H9 (cell line): Measurements from ENCODE around the gene PCDH9. TPM values are rescaled to one million over a fixed set of nuclear protein-coding genes. Genes with fewer than 3 reads are reported as not detected.

Source experiments
- DNase-seq: peaks from one replicate; pipeline ENCODE4 v3.0.0-alpha.2; 2017
- H2AFZ ChIP-seq: one replicate; pipeline ENCODE4 v1.6.1; 2013; ENCODE audit warnings: mild to moderate bottlenecking, low read length, control low read depth, moderate library complexity
- H2AK5ac ChIP-seq: 2 replicates; pipeline ENCODE4 v1.6.1; 2013; ENCODE audit warnings: low read length, control low read depth, mixed read lengths; ENCODE audit not compliant: insufficient read length
- H2BK120ac ChIP-seq: one replicate; pipeline ENCODE4 v1.6.1; 2013; ENCODE audit warnings: low read depth, mild to moderate bottlenecking, low read length, control low read depth, inconsistent platforms; ENCODE audit not compliant: poor library complexity, severe bottlenecking
- H2BK12ac ChIP-seq: 2 replicates; pipeline ENCODE4 v1.6.1; 2013; ENCODE audit warnings: low read length, control low read depth, mixed read lengths, low read depth; ENCODE audit not compliant: insufficient read length
- H2BK15ac ChIP-seq: 2 replicates; pipeline ENCODE4 v1.6.1; 2013; ENCODE audit warnings: low read depth, low read length, control low read depth
- H2BK20ac ChIP-seq: one replicate; pipeline ENCODE4 v1.6.1; 2013; ENCODE audit warnings: low read depth, mild to moderate bottlenecking, low read length, control low read depth, inconsistent platforms; ENCODE audit not compliant: poor library complexity, severe bottlenecking
- H2BK5ac ChIP-seq: 2 replicates; pipeline ENCODE4 v1.6.1; 2013; ENCODE audit warnings: low read length, control low read depth, mixed read lengths; ENCODE audit not compliant: insufficient read length
- H3K14ac ChIP-seq: 2 replicates; pipeline ENCODE4 v1.6.1; 2013; ENCODE audit warnings: low read length, control low read depth; ENCODE audit not compliant: insufficient read depth
- H3K18ac ChIP-seq: 2 replicates; pipeline ENCODE4 v1.6.1; 2013; ENCODE audit warnings: low read depth, mild to moderate bottlenecking, mixed read lengths, low read length, control low read depth; ENCODE audit not compliant: insufficient read length
- H3K23ac ChIP-seq: 2 replicates; pipeline ENCODE4 v1.6.1; 2013; ENCODE audit warnings: low read length, control low read depth, mixed read lengths, low read depth; ENCODE audit not compliant: insufficient read length
- H3K23me2 ChIP-seq: 2 replicates; pipeline ENCODE4 v1.6.1; 2013; ENCODE audit warnings: low read depth, mild to moderate bottlenecking, mixed read lengths, low read length, control low read depth; ENCODE audit not compliant: insufficient read length, poor library complexity, severe bottlenecking
- H3K27ac ChIP-seq: 2 replicates; pipeline ENCODE4 v1.5.1; 2013; ENCODE audit warnings: low read length, control low read depth, mixed read lengths, low read depth; ENCODE audit not compliant: insufficient read length
- H3K27me3 ChIP-seq: 2 replicates; pipeline ENCODE4 v1.6.1; 2013; ENCODE audit warnings: low read length, control low read depth, inconsistent platforms; ENCODE audit not compliant: insufficient read depth
- H3K4ac ChIP-seq: 2 replicates; pipeline ENCODE4 v1.6.1; 2013; ENCODE audit warnings: low read depth, mild to moderate bottlenecking, control low read depth, inconsistent platforms, low read length, moderate library complexity
- H3K4me1 ChIP-seq: 2 replicates; pipeline ENCODE4 v1.6.1; 2013; ENCODE audit warnings: low read length, control low read depth, inconsistent platforms; ENCODE audit not compliant: insufficient read depth
- H3K4me2 ChIP-seq: 2 replicates; pipeline ENCODE4 v1.6.1; 2013; ENCODE audit warnings: low read length, control low read depth, mixed read lengths; ENCODE audit not compliant: insufficient read length, insufficient read depth
- H3K56ac ChIP-seq: 2 replicates; pipeline ENCODE4 v1.6.1; 2013; ENCODE audit warnings: low read depth, mild to moderate bottlenecking, mixed read lengths, low read length, control low read depth; ENCODE audit not compliant: insufficient read length
- H3K79me1 ChIP-seq: 2 replicates; pipeline ENCODE4 v1.6.1; 2013; ENCODE audit warnings: low read depth, mild to moderate bottlenecking, moderate library complexity, low read length, control low read depth, inconsistent platforms; ENCODE audit not compliant: insufficient read depth, poor library complexity, severe bottlenecking
- H3K79me2 ChIP-seq: 2 replicates; pipeline ENCODE4 v1.6.1; 2013; ENCODE audit warnings: low read length, control low read depth, inconsistent platforms; ENCODE audit not compliant: insufficient read depth
- H3K9ac ChIP-seq: 2 replicates; pipeline ENCODE4 v1.6.1; 2013; ENCODE audit warnings: low read length, control low read depth, mixed read lengths; ENCODE audit not compliant: insufficient read length; ENCODE audit errors: extremely low read depth
- H3K9me3 ChIP-seq: one replicate; pipeline ENCODE4 v1.6.1; 2013; ENCODE audit warnings: low read depth, low read length, inconsistent platforms; ENCODE audit not compliant: control insufficient read depth
- H3T11ph ChIP-seq: one replicate; pipeline ENCODE4 v1.6.1; 2013; ENCODE audit warnings: mild to moderate bottlenecking, low read length, control low read depth, inconsistent platforms
- H4K20me1 ChIP-seq: one replicate; pipeline ENCODE4 v1.6.1; 2013; ENCODE audit not compliant: control insufficient read depth, insufficient read length, insufficient read depth
- H4K5ac ChIP-seq: 2 replicates; pipeline ENCODE4 v1.6.1; 2013; ENCODE audit warnings: low read depth, mild to moderate bottlenecking, mixed read lengths, low read length, control low read depth; ENCODE audit not compliant: insufficient read length
- H4K8ac ChIP-seq: replicated peaks from 2 replicates; pipeline ENCODE4 v1.6.1; 2013; ENCODE audit warnings: low read length, control low read depth, mixed read lengths, low read depth; ENCODE audit not compliant: insufficient read length
- H4K91ac ChIP-seq: 2 replicates; pipeline ENCODE4 v1.6.1; 2013; ENCODE audit warnings: low read depth, mild to moderate bottlenecking, moderate library complexity, mixed read lengths, low read length, control low read depth; ENCODE audit not compliant: insufficient read length
- H3K27ac Mint-ChIP-seq, 3 experiments: 2 replicates in 2 of 3; 3 replicates in 1 of 3; pipeline ENCODE4 v1.8.0; 2020 to 2021; ENCODE audit warnings: mixed read lengths in 3 of 3, mild to moderate bottlenecking in 1 of 3, moderate library complexity in 1 of 3
- H3K27me3 Mint-ChIP-seq: 2 replicates; pipeline ENCODE4 v1.8.0; 2021; ENCODE audit warnings: low read depth, mild to moderate bottlenecking, moderate library complexity, mixed read lengths
- H3K36me3 Mint-ChIP-seq, 3 experiments: 2 replicates in 2 of 3; 3 replicates in 1 of 3; pipeline ENCODE4 v1.8.0; 2020 to 2021; ENCODE audit warnings: low read depth in 3 of 3, mixed read lengths in 3 of 3; ENCODE audit not compliant: insufficient read depth in 1 of 3
- H3K4me1 Mint-ChIP-seq, 2 experiments: 2 replicates each; pipeline ENCODE4 v1.8.0; 2020; ENCODE audit warnings: mixed read lengths in 2 of 2
- H3K4me3 Mint-ChIP-seq, 2 experiments: 2 replicates in 1 of 2; 3 replicates in 1 of 2; pipeline ENCODE4 v1.8.0; 2020 to 2021; ENCODE audit warnings: mild to moderate bottlenecking in 2 of 2, mixed read lengths in 2 of 2, moderate library complexity in 1 of 2
- H3K9me3 Mint-ChIP-seq, 2 experiments: 2 replicates in 1 of 2; 3 replicates in 1 of 2; pipeline ENCODE4 v1.8.0; 2020; ENCODE audit warnings: mild to moderate bottlenecking in 2 of 2, mixed read lengths in 2 of 2, moderate library complexity in 1 of 2
- CTCF ChIP-seq: fragments of 200-600 bp; sonication (generic); conservative IDR thresholded peaks from 3 replicates; pipeline ENCODE4 v1.8.0; 2021; ENCODE audit warnings: antibody characterized with exemption, mild to moderate bottlenecking
- WGBS: extraction: QIAGEN DNeasy Blood & Tissue Kit; methylation state at CpG from one replicate; pipeline ENCODE4 v1.1.7; 2013; ENCODE audit warnings: missing lambda C conversion rate, low lambda C conversion rate, mixed read lengths; ENCODE audit not compliant: insufficient read length; ENCODE audit errors: extremely low coverage; 5-methylcytosine and 5-hydroxymethylcytosine counted together
- total RNA-seq: library from RNA; stranded (reverse); gene quantifications from 2 replicates; pipeline ENCODE4 v1.2.1, GENCODE V29; 2021

The PCDH9 gene
- total RNA-seq, 1 experiment from 2014 or later: 0.11 TPM

GRCh38 chr13:67204764-67205163, 25.4 kb downstream of the PCDH9 start:
- Histone ChIP-seq H3T11ph (no peak overlapping the region), H3K4me1 (no peaks in the 10 kb centered on the region), H4K20me1 (no peaks in the 10 kb centered on the region), H2AFZ (no peak overlapping the region), H3K79me2 (no peaks in the 10 kb centered on the region), H2AK5ac (no peak overlapping the region), H3K79me1 (no peaks in the 10 kb centered on the region), H3K23me2 (no peaks in the 10 kb centered on the region), H3K4ac (no peak overlapping the region), H3K23ac (no peak overlapping the region), H3K27ac (no peak overlapping the region), H3K56ac (no peak overlapping the region), H2BK12ac (no peak overlapping the region), H4K5ac (no peak overlapping the region), H3K14ac (no peak overlapping the region), H2BK15ac (no peak overlapping the region), H2BK20ac (no peak overlapping the region), H2BK5ac (no peak overlapping the region), H3K4me2 (no peak overlapping the region), H3K9ac (no peak overlapping the region), H3K9me3 (no peaks in the 10 kb centered on the region), H2BK120ac (no peak overlapping the region), H4K8ac (no peak overlapping the region), H3K18ac (no peak overlapping the region), H4K91ac (no peak overlapping the region), H3K27me3 (no peaks in the 10 kb centered on the region)
- H3K9me3 Mint-ChIP-seq: no peaks in the 10 kb centered on the region
- no peak overlapping the region for H3K4me3 Mint-ChIP-seq
- no peak for DNase-seq
- H3K4me1 Mint-ChIP-seq: no peaks in the 10 kb centered on the region
- H3K27ac Mint-ChIP-seq: no peak overlapping the region
- TF ChIP-seq CTCF: no peak
- no CpG with 5 or more reads among the region's 1 CpG for WGBS
- H3K36me3 Mint-ChIP-seq: no peaks in the 10 kb centered on the region
- H3K27me3 Mint-ChIP-seq: no peaks in the 10 kb centered on the region
